OCI-LY3 (cell line): ENCODE results near the gene RAD50.

Source experiments
- EZH2phosphoT487 ChIP-seq: fragments of 200-600 bp; shearing (Covaris generic); IDR thresholded peaks from 2 replicates; pipeline ENCODE4 v1.6.1; 2018; ENCODE audit warnings: antibody characterized with exemption, mixed run types, low read depth
- TF ChIP-seq, protein P1 (sequence below): fragments of 200-600, 300-600 bp; sonication (generic); IDR thresholded peaks from 2 replicates; pipeline ENCODE4 v1.5.1; 2014; ENCODE audit warnings: antibody characterized with exemption, low read length, low read depth

- TF ChIP-seq, protein P1, sequence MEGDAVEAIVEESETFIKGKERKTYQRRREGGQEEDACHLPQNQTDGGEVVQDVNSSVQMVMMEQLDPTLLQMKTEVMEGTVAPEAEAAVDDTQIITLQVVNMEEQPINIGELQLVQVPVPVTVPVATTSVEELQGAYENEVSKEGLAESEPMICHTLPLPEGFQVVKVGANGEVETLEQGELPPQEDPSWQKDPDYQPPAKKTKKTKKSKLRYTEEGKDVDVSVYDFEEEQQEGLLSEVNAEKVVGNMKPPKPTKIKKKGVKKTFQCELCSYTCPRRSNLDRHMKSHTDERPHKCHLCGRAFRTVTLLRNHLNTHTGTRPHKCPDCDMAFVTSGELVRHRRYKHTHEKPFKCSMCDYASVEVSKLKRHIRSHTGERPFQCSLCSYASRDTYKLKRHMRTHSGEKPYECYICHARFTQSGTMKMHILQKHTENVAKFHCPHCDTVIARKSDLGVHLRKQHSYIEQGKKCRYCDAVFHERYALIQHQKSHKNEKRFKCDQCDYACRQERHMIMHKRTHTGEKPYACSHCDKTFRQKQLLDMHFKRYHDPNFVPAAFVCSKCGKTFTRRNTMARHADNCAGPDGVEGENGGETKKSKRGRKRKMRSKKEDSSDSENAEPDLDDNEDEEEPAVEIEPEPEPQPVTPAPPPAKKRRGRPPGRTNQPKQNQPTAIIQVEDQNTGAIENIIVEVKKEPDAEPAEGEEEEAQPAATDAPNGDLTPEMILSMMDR = no peak
- no peak for TF ChIP-seq EZH2phosphoT487
Observed at GRCh38 chr5:132684922-132685720, 128.3 kb downstream of the RAD50 start.
